PFSK-1 (cell line): ENCODE results near the gene RPLP2.

Source experiments
- REST ChIP-seq, 2 experiments: IDR thresholded peaks; 2 replicates each; pipeline versions ENCODE4 v1.6.1 to v1.8.0; 2011 to 2012; ENCODE audit warnings: low read depth in 2 of 2, low read length in 2 of 2, control low read depth in 1 of 2, inconsistent platforms in 1 of 2, mild to moderate bottlenecking in 1 of 2, moderate library complexity in 1 of 2; ENCODE audit not compliant: insufficient read depth in 1 of 2
- SIN3A ChIP-seq: IDR thresholded peaks from 2 replicates; pipeline ENCODE4 v1.6.1; 2012; ENCODE audit warnings: mild to moderate bottlenecking, low read length, moderate library complexity, borderline replicate concordance; ENCODE audit not compliant: insufficient read depth
- TAF1 ChIP-seq: IDR thresholded peaks from 2 replicates; pipeline ENCODE4 v1.6.1; 2012; ENCODE audit warnings: low read length, control low read depth, borderline replicate concordance; ENCODE audit not compliant: insufficient read depth

GRCh38 chr11:812390-812789, 2.6 kb downstream of the RPLP2 start:
- TF ChIP-seq TAF1 (no peak), REST (IDR thresholded peaks at IDR 0.05; ENCODE audit: insufficient read depth in 1 of 2, low read depth in 2 of 2, low read length in 2 of 2) (no peak), SIN3A (no peak)
